Stimulated activated CD8-positive, alpha-beta memory T cell treated with anti-CD3 and anti-CD28 coated beads, Interleukin-4, amount 100 ng/mL, for 24 hours (primary cell): ENCODE measurements around the gene STK24.

Source experiments
- DNase-seq: peaks from one replicate; pipeline ENCODE4 v3.0.0-alpha.2; 2020; ENCODE audit warnings: low read depth

The STK24 gene

GRCh38 chr13:98406971-98407370, 169.9 kb downstream of the STK24 start:
- no peak for DNase-seq

- no peak for DNase-seq
These were observed 170.5 kb downstream of the STK24 start for GRCh38 chr13:98406427-98406826.

GRCh38 chr13:98405690-98406344, 171.1 kb downstream of the STK24 start:
- no peak for DNase-seq

- DNase-seq, result no peak
These were observed 171.8 kb downstream of the STK24 start for GRCh38 chr13:98405107-98405571.

- DNase-seq, result no peak
These were observed 173.8 kb downstream of the STK24 start for GRCh38 chr13:98403076-98403475.

- no peak for DNase-seq
These were observed 175.0 kb downstream of the STK24 start for GRCh38 chr13:98401934-98402333.

- DNase-seq, result no peak
These were observed 177.2 kb downstream of the STK24 start for GRCh38 chr13:98399756-98400155.

- DNase-seq, result no peak
These were observed 178.3 kb downstream of the STK24 start for GRCh38 chr13:98398581-98398980.

GRCh38 chr13:98397861-98398260, 179.0 kb downstream of the STK24 start:
- DNase-seq, result no peak

- no peak for DNase-seq
These were observed 179.7 kb downstream of the STK24 start for GRCh38 chr13:98397221-98397620.

- no peak for DNase-seq
These were observed 180.7 kb downstream of the STK24 start for GRCh38 chr13:98396071-98396710.
